KMS-11 (cell line): Measurements from ENCODE around the gene C2CD4C.

Experiments
- H2AFZ ChIP-seq: fragments of 200-600 bp; sonication (generic); 2 replicates; pipeline ENCODE4 v1.6.1; 2016; ENCODE audit warnings: antibody characterized with exemption, mixed run types, low read depth
- H3K27ac ChIP-seq: fragments of 200-600 bp; sonication (generic); 2 replicates; pipeline ENCODE4 v1.6.1; 2016; ENCODE audit warnings: mild to moderate bottlenecking, mixed run types
- H3K27me3 ChIP-seq: fragments of 200-600 bp; sonication (generic); 2 replicates; pipeline ENCODE4 v1.6.1; 2017; ENCODE audit warnings: mild to moderate bottlenecking, low read depth, mixed run types, moderate library complexity; ENCODE audit not compliant: insufficient read depth
- H3K36me3 ChIP-seq: fragments of 200-600 bp; sonication (generic); 2 replicates; pipeline ENCODE4 v1.6.1; 2017; ENCODE audit warnings: mild to moderate bottlenecking, mixed run types; ENCODE audit not compliant: insufficient read depth
- H3K4me1 ChIP-seq: fragments of 200-600 bp; sonication (generic); 2 replicates; pipeline ENCODE4 v1.6.1; 2016; ENCODE audit warnings: mild to moderate bottlenecking, low read depth, mixed run types; ENCODE audit not compliant: poor library complexity, severe bottlenecking
- H3K4me2 ChIP-seq: fragments of 200-600 bp; sonication (generic); 2 replicates; pipeline ENCODE4 v1.7.0; 2016; ENCODE audit warnings: mild to moderate bottlenecking, mixed run types
- H3K4me3 ChIP-seq: fragments of 200-600 bp; sonication (generic); IDR thresholded peaks from 2 replicates; pipeline ENCODE4 v1.6.1; 2017; ENCODE audit warnings: low read depth, low read length, mixed read lengths; ENCODE audit not compliant: insufficient read depth
- H3K79me2 ChIP-seq: fragments of 200-600 bp; sonication (generic); 2 replicates; pipeline ENCODE4 v1.6.1; 2016; ENCODE audit warnings: low read depth, mixed run types; ENCODE audit not compliant: insufficient read depth
- H3K9ac ChIP-seq: fragments of 200-600 bp; sonication (generic); 2 replicates; pipeline ENCODE4 v1.6.1; 2016; ENCODE audit warnings: mild to moderate bottlenecking, mixed run types
- H4K20me1 ChIP-seq: fragments of 200-600 bp; sonication (generic); 2 replicates; pipeline ENCODE4 v1.6.1; 2016; ENCODE audit warnings: mild to moderate bottlenecking, mixed run types; ENCODE audit not compliant: insufficient read depth
- TF ChIP-seq, protein P1 (sequence below): fragments of 200-600 bp; sonication (generic); conservative IDR thresholded peaks from 2 replicates; pipeline ENCODE4 v1.6.1; 2017; ENCODE audit warnings: low read depth, mild to moderate bottlenecking, antibody characterized with exemption, low read length, moderate library complexity, mixed read lengths

Gene C2CD4C

GRCh38 chr19:439167-439900, 30.4 kb upstream of the C2CD4C start:
- H3K4me3 ChIP-seq = no peak overlapping the region
- H3K4me2 ChIP-seq = no peak overlapping the region
- H4K20me1 ChIP-seq = no peaks in the 10 kb centered on the region
- no peak overlapping the region for H3K27ac ChIP-seq
- TF ChIP-seq, protein P1, sequence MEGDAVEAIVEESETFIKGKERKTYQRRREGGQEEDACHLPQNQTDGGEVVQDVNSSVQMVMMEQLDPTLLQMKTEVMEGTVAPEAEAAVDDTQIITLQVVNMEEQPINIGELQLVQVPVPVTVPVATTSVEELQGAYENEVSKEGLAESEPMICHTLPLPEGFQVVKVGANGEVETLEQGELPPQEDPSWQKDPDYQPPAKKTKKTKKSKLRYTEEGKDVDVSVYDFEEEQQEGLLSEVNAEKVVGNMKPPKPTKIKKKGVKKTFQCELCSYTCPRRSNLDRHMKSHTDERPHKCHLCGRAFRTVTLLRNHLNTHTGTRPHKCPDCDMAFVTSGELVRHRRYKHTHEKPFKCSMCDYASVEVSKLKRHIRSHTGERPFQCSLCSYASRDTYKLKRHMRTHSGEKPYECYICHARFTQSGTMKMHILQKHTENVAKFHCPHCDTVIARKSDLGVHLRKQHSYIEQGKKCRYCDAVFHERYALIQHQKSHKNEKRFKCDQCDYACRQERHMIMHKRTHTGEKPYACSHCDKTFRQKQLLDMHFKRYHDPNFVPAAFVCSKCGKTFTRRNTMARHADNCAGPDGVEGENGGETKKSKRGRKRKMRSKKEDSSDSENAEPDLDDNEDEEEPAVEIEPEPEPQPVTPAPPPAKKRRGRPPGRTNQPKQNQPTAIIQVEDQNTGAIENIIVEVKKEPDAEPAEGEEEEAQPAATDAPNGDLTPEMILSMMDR = no peak
- no peaks in the 10 kb centered on the region for H3K79me2 ChIP-seq
- no peaks in the 10 kb centered on the region for H3K4me1 ChIP-seq
- H3K36me3 ChIP-seq = no peaks in the 10 kb centered on the region
- H3K27me3 ChIP-seq = peaks cover 41% of the 10 kb centered on the region
- H2AFZ ChIP-seq = no peak overlapping the region
- no peak overlapping the region for H3K9ac ChIP-seq

DNA sequence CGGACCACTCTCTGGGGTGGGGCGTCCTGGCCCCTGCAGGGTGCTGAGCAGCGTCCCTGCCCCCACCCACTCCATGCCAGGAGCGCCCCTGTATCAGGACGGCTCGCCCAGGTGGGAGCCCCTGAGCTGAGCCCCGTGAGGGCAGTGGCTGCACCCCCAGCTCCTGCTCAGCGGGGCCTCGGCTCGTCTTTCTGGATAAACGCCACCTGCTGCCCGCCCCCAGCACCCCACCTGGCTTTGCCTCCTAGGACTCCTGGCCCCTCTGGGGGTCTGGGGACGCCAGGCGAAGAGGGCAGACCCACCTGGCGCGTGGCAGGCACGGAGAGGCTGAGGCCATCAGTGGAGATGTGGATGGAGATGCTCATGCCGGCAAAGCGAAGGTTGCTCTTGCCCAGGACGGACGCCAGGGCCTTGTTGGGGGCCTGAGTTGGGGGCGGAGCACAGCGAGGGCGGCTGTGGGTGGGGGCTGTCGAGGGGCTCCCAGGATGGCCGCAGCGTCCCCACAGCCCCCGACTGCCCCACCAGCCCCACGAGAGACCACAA, 29.5 kb upstream of the C2CD4C start:
- Histone ChIP-seq H3K27me3 (peaks cover 41% of the 10 kb centered on the region), H3K4me1 (no peaks in the 10 kb centered on the region), H3K9ac (no peak overlapping the region), H2AFZ (no peak overlapping the region), H3K4me2 (no peak overlapping the region), H3K27ac (no peak overlapping the region), H3K79me2 (no peaks in the 10 kb centered on the region), H4K20me1 (no peaks in the 10 kb centered on the region), H3K36me3 (no peaks in the 10 kb centered on the region), H3K4me3 (no peak overlapping the region)
- TF ChIP-seq, protein P1 = no peak

- Histone ChIP-seq H3K27me3 (peaks cover 41% of the 10 kb centered on the region), H3K4me3 (no peak overlapping the region), H3K4me1 (no peaks in the 10 kb centered on the region), H4K20me1 (no peaks in the 10 kb centered on the region), H3K27ac (no peak overlapping the region), H3K4me2 (no peak overlapping the region), H2AFZ (no peak overlapping the region), H3K79me2 (no peaks in the 10 kb centered on the region), H3K9ac (no peak overlapping the region), H3K36me3 (no peaks in the 10 kb centered on the region)
- TF ChIP-seq, protein P1 = no peak
Measured at GRCh38 chr19:437041-437440, 28.1 kb upstream of the C2CD4C start.

DNA sequence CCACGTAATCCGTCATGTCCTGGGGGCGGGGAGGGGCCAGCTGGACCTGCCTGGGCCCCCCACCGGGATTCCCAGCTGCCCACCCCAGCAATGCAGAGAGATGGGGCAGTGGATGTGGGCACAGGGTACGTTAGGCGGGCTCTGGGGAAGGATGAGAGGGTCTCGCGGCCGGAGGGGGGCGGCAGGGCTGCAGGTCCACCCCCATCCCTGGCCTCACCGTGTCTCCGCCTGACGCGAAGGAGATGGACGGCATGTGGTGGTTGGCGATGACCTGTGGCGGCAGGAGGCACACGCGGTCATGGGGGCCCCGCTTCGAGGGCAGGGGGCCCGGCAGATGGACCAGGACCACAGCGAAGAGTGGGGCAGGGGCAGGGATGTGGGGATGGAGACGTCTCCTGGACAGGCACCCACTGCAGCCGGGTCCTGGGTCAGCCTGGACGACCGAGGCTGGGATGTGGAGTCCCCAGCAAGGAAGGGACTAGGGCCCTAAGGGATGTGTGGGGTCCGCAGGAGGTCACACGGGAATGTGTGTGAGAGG, 27.5 kb upstream of the C2CD4C start:
- no peak overlapping the region for H3K27ac ChIP-seq
- no peaks in the 10 kb centered on the region for H3K36me3 ChIP-seq
- H3K4me3 ChIP-seq = no peak overlapping the region
- H2AFZ ChIP-seq = no peak overlapping the region
- H3K79me2 ChIP-seq = no peaks in the 10 kb centered on the region
- TF ChIP-seq, protein P1 = no peak
- H4K20me1 ChIP-seq = no peaks in the 10 kb centered on the region
- H3K4me1 ChIP-seq = no peaks in the 10 kb centered on the region
- no peak overlapping the region for H3K4me2 ChIP-seq
- peaks cover 36% of the 10 kb centered on the region for H3K27me3 ChIP-seq
- H3K9ac ChIP-seq = no peak overlapping the region
